Mucosa of stomach (tissue), 1 donor: ENCODE results near the gene NABP1.

ENCODE experiments used
- H3K27me3 ChIP-seq: one replicate; pipeline ENCODE4 v1.7.0; 2013; ENCODE audit warnings: mild to moderate bottlenecking, low read length; ENCODE audit not compliant: control insufficient read depth, insufficient read depth
- H3K36me3 ChIP-seq: one replicate; pipeline ENCODE4 v1.7.0; 2013; ENCODE audit warnings: low read length; ENCODE audit not compliant: control insufficient read depth, insufficient read depth
- H3K4me1 ChIP-seq: one replicate; pipeline ENCODE4 v1.7.0; 2013; ENCODE audit warnings: mild to moderate bottlenecking, low read length; ENCODE audit not compliant: control insufficient read depth, insufficient read depth
- H3K4me3 ChIP-seq: one replicate; pipeline ENCODE4 v1.7.0; 2013; ENCODE audit warnings: low read length
- H3K9ac ChIP-seq: one replicate; pipeline ENCODE4 v1.7.0; 2013; ENCODE audit warnings: mild to moderate bottlenecking, low read length, moderate library complexity
- H3K9me3 ChIP-seq: one replicate; pipeline ENCODE4 v1.7.0; 2013; ENCODE audit warnings: mild to moderate bottlenecking, low read length, moderate library complexity; ENCODE audit not compliant: control insufficient read depth
- donor health status: Pancreatic carcinoma.

NABP1 gene

DNA sequence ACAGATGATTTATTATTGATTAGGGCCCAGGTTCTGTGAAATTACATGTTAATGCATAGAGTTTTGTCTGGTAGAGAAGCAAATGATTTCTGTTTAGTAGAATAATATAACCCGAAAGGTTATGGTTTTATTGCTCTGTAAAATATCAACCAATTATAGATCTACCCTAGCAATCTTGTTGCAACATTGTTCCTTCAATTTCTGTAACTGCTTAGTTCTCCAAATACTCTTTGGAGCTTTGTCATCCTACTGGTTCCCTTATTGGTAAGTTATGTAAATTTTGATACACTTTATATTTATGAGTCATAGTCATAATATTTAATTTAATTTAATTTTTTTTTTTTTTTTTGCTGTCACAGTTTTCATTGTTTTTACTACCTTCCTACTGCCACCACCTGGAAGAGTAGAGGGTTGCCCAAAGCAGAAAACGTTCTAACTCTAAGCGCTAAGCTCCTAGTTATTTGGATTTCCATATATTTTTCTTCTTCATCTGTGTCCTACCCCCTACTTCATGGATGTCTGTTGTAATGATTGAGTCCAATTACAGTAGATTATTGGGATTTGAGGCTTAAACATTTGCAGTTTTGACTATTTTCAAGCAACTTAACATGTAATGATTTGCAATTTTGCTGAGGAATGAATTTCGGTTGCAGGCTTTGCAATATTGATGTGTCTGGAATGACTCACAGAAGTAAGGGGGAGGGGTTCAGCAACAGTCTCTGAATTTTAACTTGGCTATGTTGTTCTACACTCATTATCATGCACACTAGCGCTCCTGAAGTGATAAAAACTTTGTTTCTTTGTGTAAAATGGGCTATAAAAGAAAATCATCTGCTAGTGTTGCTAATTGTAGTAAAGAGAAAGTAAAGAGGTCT lies 51.1 kb downstream of the NABP1 start:
- Histone ChIP-seq H3K9me3 (no peaks in the 10 kb centered on the region), H3K4me1 (no peaks in the 10 kb centered on the region), H3K36me3 (no peaks in the 10 kb centered on the region), H3K27me3 (peaks cover 6% of the 10 kb centered on the region), H3K4me3 (no peak overlapping the region), H3K9ac (no peak overlapping the region)

DNA sequence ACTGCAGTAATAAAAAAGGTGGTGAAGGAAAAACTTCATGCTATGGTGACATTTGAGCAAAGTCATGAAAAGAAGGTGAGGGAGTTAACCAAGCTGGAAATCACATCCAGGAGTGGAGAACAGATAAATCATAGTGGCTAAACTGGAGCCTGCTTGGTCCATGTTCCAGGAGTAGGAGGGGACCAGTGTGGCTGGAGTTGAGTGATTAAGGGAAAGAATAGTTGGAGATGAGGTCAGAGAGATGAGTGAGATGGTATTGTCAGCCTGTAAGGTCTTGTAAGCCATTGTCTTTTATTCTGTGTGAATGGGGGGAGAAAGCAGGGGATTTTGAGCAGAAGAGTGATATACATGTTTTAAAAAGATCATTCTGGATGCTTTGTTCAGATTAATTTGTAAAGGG lies 52.3 kb downstream of the NABP1 start:
- H3K27me3 ChIP-seq, result peaks cover 6% of the 10 kb centered on the region
- H3K9ac ChIP-seq, result no peak overlapping the region
- no peaks in the 10 kb centered on the region for H3K4me1 ChIP-seq
- H3K9me3 ChIP-seq, result no peaks in the 10 kb centered on the region
- no peak overlapping the region for H3K4me3 ChIP-seq
- H3K36me3 ChIP-seq, result no peaks in the 10 kb centered on the region
